ENCODE measurements around the gene PGP.

PGP gene

GRCh38 chr16:2177101-2177500 lies 37.5 kb downstream of the PGP start:
- TF ChIP-seq EZH2 (optimal IDR thresholded peaks at IDR 0.05; ENCODE audit: low read depth, low read length), result no peak
- no peak for TF ChIP-seq CTCF (IDR thresholded peaks at IDR 0.05; ENCODE audit: low read length)
- no peak for TF ChIP-seq EZH2phosphoT487 (IDR thresholded peaks at IDR 0.05; ENCODE audit: low read length)
- no peak for DNase-seq
- H3K9me3 ChIP-seq (replicated peaks; ENCODE audit: insufficient read depth, low read length), result no peaks in the 10 kb centered on the region
- H2AFZ ChIP-seq (ENCODE audit: low read length), result no peak overlapping the region
- H3K27me3 ChIP-seq (replicated peaks; ENCODE audit: insufficient read depth, low read length), result no peaks in the 10 kb centered on the region
- H3K79me2 ChIP-seq (ENCODE audit: low read length), result no peaks in the 10 kb centered on the region
- H3K4me3 ChIP-seq (ENCODE audit: low read length), result no peak overlapping the region
- H3K9ac ChIP-seq (ENCODE audit: low read length), result no peak overlapping the region
- H4K20me1 ChIP-seq (ENCODE audit: insufficient read depth, low read length), result no peaks in the 10 kb centered on the region
- H3K36me3 ChIP-seq (replicated peaks; ENCODE audit: insufficient read depth, low read length), result no peaks in the 10 kb centered on the region
- H3K4me2 ChIP-seq (ENCODE audit: low read depth, low read length), result no peak overlapping the region
- H3K9me2 ChIP-seq (replicated peaks; ENCODE audit: insufficient read depth, low read length), result no peaks in the 10 kb centered on the region
- H3K4me1 ChIP-seq (ENCODE audit: low read length), result no peaks in the 10 kb centered on the region
- H3K27ac ChIP-seq (ENCODE audit: low read length), result no peak overlapping the region
- no peaks in the 10 kb centered on the region for H3F3A ChIP-seq (ENCODE audit: insufficient read depth, low read length)

GRCh38 chr16:2176047-2176446 lies 38.6 kb downstream of the PGP start:
- Histone ChIP-seq H3K79me2 (ENCODE audit: low read length) (no peaks in the 10 kb centered on the region), H3F3A (ENCODE audit: insufficient read depth, low read length) (no peaks in the 10 kb centered on the region), H3K27me3 (replicated peaks; ENCODE audit: insufficient read depth, low read length) (no peaks in the 10 kb centered on the region), H3K4me3 (ENCODE audit: low read length) (no peak overlapping the region), H3K36me3 (replicated peaks; ENCODE audit: insufficient read depth, low read length) (no peaks in the 10 kb centered on the region), H3K9me2 (replicated peaks; ENCODE audit: insufficient read depth, low read length) (no peaks in the 10 kb centered on the region), H4K20me1 (ENCODE audit: insufficient read depth, low read length) (no peaks in the 10 kb centered on the region), H3K4me2 (ENCODE audit: low read depth, low read length) (no peak overlapping the region), H3K9me3 (replicated peaks; ENCODE audit: insufficient read depth, low read length) (no peaks in the 10 kb centered on the region), H3K4me1 (ENCODE audit: low read length) (no peaks in the 10 kb centered on the region), H3K27ac (ENCODE audit: low read length) (no peak overlapping the region), H3K9ac (ENCODE audit: low read length) (no peak overlapping the region), H2AFZ (ENCODE audit: low read length) (no peak overlapping the region)
- DNase-seq, result no peak
- TF ChIP-seq EZH2 (optimal IDR thresholded peaks at IDR 0.05; ENCODE audit: low read depth, low read length), result no peak
- TF ChIP-seq EZH2phosphoT487 (IDR thresholded peaks at IDR 0.05; ENCODE audit: low read length), result no peak
- TF ChIP-seq CTCF (IDR thresholded peaks at IDR 0.05; ENCODE audit: low read length), result no peak

- Histone ChIP-seq H3F3A (ENCODE audit: insufficient read depth, low read length) (no peaks in the 10 kb centered on the region), H3K4me1 (ENCODE audit: low read length) (no peaks in the 10 kb centered on the region), H3K9me3 (replicated peaks; ENCODE audit: insufficient read depth, low read length) (no peaks in the 10 kb centered on the region), H3K4me2 (ENCODE audit: low read depth, low read length) (no peak overlapping the region), H3K79me2 (ENCODE audit: low read length) (no peaks in the 10 kb centered on the region), H3K36me3 (replicated peaks; ENCODE audit: insufficient read depth, low read length) (no peaks in the 10 kb centered on the region), H3K27ac (ENCODE audit: low read length) (no peak overlapping the region), H3K9ac (ENCODE audit: low read length) (no peak overlapping the region), H3K4me3 (ENCODE audit: low read length) (no peak overlapping the region), H3K27me3 (replicated peaks; ENCODE audit: insufficient read depth, low read length) (no peaks in the 10 kb centered on the region), H2AFZ (ENCODE audit: low read length) (no peak overlapping the region), H4K20me1 (ENCODE audit: insufficient read depth, low read length) (no peaks in the 10 kb centered on the region), H3K9me2 (replicated peaks; ENCODE audit: insufficient read depth, low read length) (no peaks in the 10 kb centered on the region)
- no peak for TF ChIP-seq CTCF (IDR thresholded peaks at IDR 0.05; ENCODE audit: low read length)
- no peak for TF ChIP-seq EZH2phosphoT487 (IDR thresholded peaks at IDR 0.05; ENCODE audit: low read length)
- no peak for TF ChIP-seq EZH2 (optimal IDR thresholded peaks at IDR 0.05; ENCODE audit: low read depth, low read length)
- DNase-seq, result no peak
Measured at GRCh38 chr16:2175454-2175853, 39.2 kb downstream of the PGP start.

Data from MM.1S (cell line).